EL (cell line): ENCODE measurements around the gene SLIT3.

Source experiments
- DNase-seq: peaks from one replicate; pipeline ENCODE4 v3.0.0-alpha.2; 2016

Gene SLIT3

GRCh38 chr5:168813184-168813968 is 487.6 kb downstream of the SLIT3 start:
- DNase-seq: no peak

GRCh38 chr5:168810641-168811040 is 490.3 kb downstream of the SLIT3 start:
- DNase-seq: no peak

GRCh38 chr5:168809218-168809617 is 491.7 kb downstream of the SLIT3 start:
- DNase-seq: no peak

- DNase-seq: no peak
Observed at GRCh38 chr5:168808051-168808616, 492.8 kb downstream of the SLIT3 start.

- DNase-seq: no peak
Observed at GRCh38 chr5:168807287-168807686, 493.7 kb downstream of the SLIT3 start.

GRCh38 chr5:168803541-168803940 is 497.4 kb downstream of the SLIT3 start:
- no peak for DNase-seq

- no peak for DNase-seq
Observed at GRCh38 chr5:168802337-168802736, 498.6 kb downstream of the SLIT3 start.

- no peak for DNase-seq
Observed at GRCh38 chr5:168801567-168801966, 499.4 kb downstream of the SLIT3 start.

- no peak for DNase-seq
Observed at GRCh38 chr5:168800701-168801100, 500.2 kb downstream of the SLIT3 start.

- no peak for DNase-seq
Observed at GRCh38 chr5:168798065-168799023, 502.6 kb downstream of the SLIT3 start.

GRCh38 chr5:168796593-168797580 is 504.1 kb downstream of the SLIT3 start:
- no peak for DNase-seq

- DNase-seq: no peak
Observed at GRCh38 chr5:168796000-168796399, 504.9 kb downstream of the SLIT3 start.

GRCh38 chr5:168793841-168794837 is 506.8 kb downstream of the SLIT3 start:
- DNase-seq: peak; percentile 24

GRCh38 chr5:168792678-168793077 is 508.3 kb downstream of the SLIT3 start:
- DNase-seq: no peak

GRCh38 chr5:168790671-168791250 is 510.2 kb downstream of the SLIT3 start:
- no peak for DNase-seq

GRCh38 chr5:168790002-168790635 is 510.8 kb downstream of the SLIT3 start:
- DNase-seq: no peak

- no peak for DNase-seq
Observed at GRCh38 chr5:168788786-168789185, 512.2 kb downstream of the SLIT3 start.

- DNase-seq: no peak
Observed at GRCh38 chr5:168788107-168788506, 512.8 kb downstream of the SLIT3 start.

GRCh38 chr5:168786147-168786546 is 514.8 kb downstream of the SLIT3 start:
- peak; percentile 17 for DNase-seq

GRCh38 chr5:168784454-168784853 is 516.5 kb downstream of the SLIT3 start:
- DNase-seq: no peak
